CD14-positive monocyte (primary cell): ENCODE data around the gene ANKRD52. TPM values are rescaled to one million over a fixed set of nuclear protein-coding genes. Genes with fewer than 3 reads are reported as not detected.
"Not testable (repeated sequence)": the region's sequence is repeated elsewhere in the genome, so short reads cannot be mapped to it uniquely, and the experiment has no call there.

Source experiments
- DNase-seq, 3 donors: peaks; one replicate each; pipeline ENCODE4 v3.0.0-alpha.2; 2011 to 2022
- H2AFZ ChIP-seq: 2 replicates; pipeline ENCODE4 v1.6.0; 2012; ENCODE audit warnings: mild to moderate bottlenecking, low read depth, low read length, inconsistent platforms; ENCODE audit not compliant: insufficient read depth, poor library complexity, severe bottlenecking
- H3K27ac ChIP-seq, 2 donors: 1 replicate in 1 of 2; 2 replicates in 1 of 2; pipeline ENCODE4 v1.5.1; 2012 to 2013; ENCODE audit warnings: low read length in 2 of 2, control low read depth in 1 of 2, inconsistent platforms in 1 of 2, low read depth in 1 of 2, mild to moderate bottlenecking in 1 of 2
- H3K27me3 ChIP-seq, 2 donors: one replicate each; pipeline versions ENCODE4 v1.6.0 to v1.6.1; 2011 to 2013; ENCODE audit warnings: low read length in 2 of 2; ENCODE audit not compliant: control insufficient read depth in 2 of 2, insufficient read depth in 2 of 2
- H3K36me3 ChIP-seq, 2 donors: replicated peaks in 1 of 2; 1 replicate in 1 of 2; 2 replicates in 1 of 2; pipeline versions ENCODE4 v1.5.1 to v1.6.1; 2012 to 2013; ENCODE audit warnings: low read length in 2 of 2, control low read depth in 1 of 2, inconsistent platforms in 1 of 2, mild to moderate bottlenecking in 1 of 2; ENCODE audit not compliant: insufficient read depth in 2 of 2, control insufficient read depth in 1 of 2
- H3K4me1 ChIP-seq, 2 donors: 1 replicate in 1 of 2; 2 replicates in 1 of 2; pipeline versions ENCODE4 v1.5.1 to v1.6.1; 2012 to 2013; ENCODE audit warnings: low read length in 2 of 2, control low read depth in 1 of 2, inconsistent platforms in 1 of 2, mild to moderate bottlenecking in 1 of 2, moderate library complexity in 1 of 2; ENCODE audit not compliant: insufficient read depth in 2 of 2, control insufficient read depth in 1 of 2
- H3K4me2 ChIP-seq: replicated peaks from 2 replicates; pipeline ENCODE3; 2012; ENCODE audit warnings: low read length, moderate library complexity, mild to moderate bottlenecking; ENCODE audit not compliant: poor library complexity, severe bottlenecking; ENCODE audit errors: extremely low read depth
- H3K4me3 ChIP-seq, 3 experiments: fragments of 200-600 bp in 1 of 3; sonication (generic) in 1 of 3; replicated peaks in 1 of 3; 1 replicate in 2 of 3; 2 replicates in 1 of 3; pipeline ENCODE4 v1.5.1; 2011 to 2013; ENCODE audit warnings: low read length in 3 of 3, mild to moderate bottlenecking in 3 of 3, control low read depth in 2 of 3, low read depth in 2 of 3, inconsistent platforms in 1 of 3, moderate library complexity in 1 of 3
- H3K79me2 ChIP-seq: 2 replicates; pipeline ENCODE4 v1.6.0; 2012; ENCODE audit warnings: mild to moderate bottlenecking, control low read depth, inconsistent platforms, low read length, moderate library complexity; ENCODE audit not compliant: insufficient read depth
- H3K9ac ChIP-seq: 2 replicates; pipeline ENCODE4 v1.6.0; 2017; ENCODE audit warnings: low read length, mild to moderate bottlenecking; ENCODE audit not compliant: insufficient read depth, poor library complexity, severe bottlenecking
- H3K9me3 ChIP-seq, 2 donors: replicated peaks in 1 of 2; 1 replicate in 1 of 2; 2 replicates in 1 of 2; pipeline versions ENCODE4 v1.5.1 to v1.6.1; 2012 to 2013; ENCODE audit warnings: low read length in 2 of 2, control low read depth in 1 of 2; ENCODE audit not compliant: control insufficient read depth in 1 of 2, insufficient read depth in 1 of 2
- H4K20me1 ChIP-seq: 2 replicates; pipeline ENCODE4 v1.6.0; 2012; ENCODE audit warnings: mild to moderate bottlenecking, low read length, control low read depth, moderate library complexity; ENCODE audit not compliant: insufficient read depth
- H3K27ac Mint-ChIP-seq, 7 donors: one replicate each; pipeline ENCODE4 v1.8.0; 2020; ENCODE audit warnings: mild to moderate bottlenecking in 7 of 7, mixed read lengths in 7 of 7, moderate library complexity in 6 of 7, inconsistent platforms in 2 of 7
- H3K27me3 Mint-ChIP-seq, 3 donors: one replicate each; pipeline ENCODE4 v1.8.0; 2021 to 2022; ENCODE audit warnings: low read depth in 3 of 3, mild to moderate bottlenecking in 3 of 3, mixed read lengths in 3 of 3, moderate library complexity in 3 of 3, inconsistent platforms in 1 of 3
- H3K36me3 Mint-ChIP-seq, 2 donors: one replicate each; pipeline ENCODE4 v1.8.0; 2020; ENCODE audit warnings: mixed read lengths in 2 of 2, inconsistent platforms in 1 of 2, mild to moderate bottlenecking in 1 of 2
- H3K4me1 Mint-ChIP-seq: one replicate; pipeline ENCODE4 v1.8.0; 2020; ENCODE audit warnings: mild to moderate bottlenecking, mixed read lengths
- H3K4me3 Mint-ChIP-seq, 2 donors: one replicate each; pipeline ENCODE4 v1.8.0; 2020; ENCODE audit warnings: mild to moderate bottlenecking in 2 of 2, mixed read lengths in 2 of 2, moderate library complexity in 1 of 2
- H3K9me3 Mint-ChIP-seq, 7 donors: one replicate each; pipeline ENCODE4 v1.8.0; 2020 to 2022; ENCODE audit warnings: mixed read lengths in 7 of 7, mild to moderate bottlenecking in 6 of 7, moderate library complexity in 6 of 7, inconsistent platforms in 2 of 7
- WGBS: methylation state at CpG from one replicate; pipeline ENCODE4 v1.1.5; 2013; ENCODE audit warnings: missing lambda C conversion rate; ENCODE audit not compliant: insufficient coverage; 5-methylcytosine and 5-hydroxymethylcytosine counted together
- intact Hi-C, 2 donors: fragments of 100-400 bp; cut with micrococcal nuclease; formaldehyde crosslinking; loops; one replicate each; pipeline versions ENCODE4 v1.15.0 to v1.15.1; 2023
- polyA plus RNA-seq, 3 donors: library from polyadenylated mRNA; depleted of rRNA in 1 of 3; unstranded in 2 of 3; stranded (reverse) in 1 of 3; fragments of 300-500 nt in 2 of 3; fragments of >200 nt in 1 of 3; fragmentation: Illumina TruSeq in 2 of 3; gene quantifications; 1 replicate in 2 of 3; 2 replicates in 1 of 3; pipeline ENCODE4 v1.2.3, GENCODE V29; 2012 to 2021
- TF ChIP-seq, protein P1 (sequence below): fragments of 200-600 bp; IDR thresholded peaks from one replicate; pipeline ENCODE4 v1.8.0; 2022; ENCODE audit warnings: antibody characterized with exemption, mild to moderate bottlenecking

Gene ANKRD52
- polyA plus RNA-seq, 3 donors = 1.5 to 12.4 (median 2.4) TPM

DNA sequence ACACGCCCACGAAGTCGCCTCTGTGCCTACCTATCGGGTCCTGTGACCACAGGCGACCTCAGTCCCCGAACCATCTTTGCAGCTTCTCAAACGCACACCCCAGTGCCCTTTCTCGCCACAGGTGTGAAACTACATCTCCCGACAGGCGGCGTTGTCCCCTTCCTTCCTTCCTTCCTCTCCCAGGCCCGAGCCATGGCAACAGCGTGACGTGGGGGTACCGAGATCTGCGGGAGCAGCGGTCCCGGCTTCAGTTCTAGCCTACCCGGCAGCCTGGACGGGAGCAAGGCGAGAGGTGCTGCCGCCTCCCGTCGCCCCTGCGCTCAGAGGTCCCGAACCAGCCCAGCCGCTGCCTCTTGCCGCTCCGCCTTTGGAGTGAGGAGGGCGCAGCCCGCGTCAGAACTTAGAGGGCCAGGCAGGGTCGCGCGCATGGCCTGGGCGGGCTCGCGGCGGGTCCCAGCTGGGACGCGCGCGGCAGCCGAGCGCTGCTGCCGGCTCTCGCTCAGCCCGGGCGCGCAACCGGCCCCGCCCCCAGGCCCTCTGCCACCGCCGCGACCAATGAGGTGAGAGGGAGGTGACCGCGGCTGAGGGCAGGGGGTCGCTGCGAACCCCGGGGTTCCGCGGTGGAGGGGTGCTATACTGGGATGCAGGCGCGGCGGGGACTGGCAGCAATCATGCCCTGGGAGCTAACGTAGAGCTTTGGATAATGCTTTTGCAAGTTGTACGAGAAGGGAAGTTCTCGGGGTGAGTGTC, 8.7 kb upstream of the ANKRD52 start, which contains the start of gene COQ10A:
COQ10A (plus strand) TSS at position 250 of the 750 bp plus-strand sequence; CDS start at position 427, 177 bp downstream.
- no peaks in the 10 kb centered on the region for H3K9me3 Mint-ChIP-seq
- Histone ChIP-seq H3K4me2 (peak within 1 kb of the TSS; percentile 93), H3K9ac (peak within 1 kb of the TSS; percentile 67), H3K27me3 (no peaks in the 10 kb centered on the region), H3K79me2 (no peaks in the 10 kb centered on the region), H3K27ac (peak within 1 kb of the TSS; percentile 79 to 82), H3K36me3 (peaks cover 16 to 20% of the 10 kb centered on the region in 2 donors), H3K9me3 (no peaks in the 10 kb centered on the region), H3K4me1 (peaks cover 15 to 21% of the 10 kb centered on the region in 2 donors), H2AFZ (peak within 1 kb of the TSS; percentile 94), H4K20me1 (no peaks in the 10 kb centered on the region), H3K4me3 (peak within 1 kb of the TSS; percentile 66 to 92 (median 85))
- peaks cover 0 to 2% (median 1%) of the 10 kb centered on the region in 3 donors for H3K27me3 Mint-ChIP-seq
- H3K4me1 Mint-ChIP-seq = peaks cover 20% of the 10 kb centered on the region
- under 1% methylated on average over 64 of the region's 68 CpGs for WGBS
- intact Hi-C loops = no loop called here
- peaks cover 15 to 20% of the 10 kb centered on the region in 2 donors for H3K36me3 Mint-ChIP-seq
- H3K4me3 Mint-ChIP-seq = peak within 1 kb of the TSS; percentile 87 to 95
- TF ChIP-seq, protein P1, sequence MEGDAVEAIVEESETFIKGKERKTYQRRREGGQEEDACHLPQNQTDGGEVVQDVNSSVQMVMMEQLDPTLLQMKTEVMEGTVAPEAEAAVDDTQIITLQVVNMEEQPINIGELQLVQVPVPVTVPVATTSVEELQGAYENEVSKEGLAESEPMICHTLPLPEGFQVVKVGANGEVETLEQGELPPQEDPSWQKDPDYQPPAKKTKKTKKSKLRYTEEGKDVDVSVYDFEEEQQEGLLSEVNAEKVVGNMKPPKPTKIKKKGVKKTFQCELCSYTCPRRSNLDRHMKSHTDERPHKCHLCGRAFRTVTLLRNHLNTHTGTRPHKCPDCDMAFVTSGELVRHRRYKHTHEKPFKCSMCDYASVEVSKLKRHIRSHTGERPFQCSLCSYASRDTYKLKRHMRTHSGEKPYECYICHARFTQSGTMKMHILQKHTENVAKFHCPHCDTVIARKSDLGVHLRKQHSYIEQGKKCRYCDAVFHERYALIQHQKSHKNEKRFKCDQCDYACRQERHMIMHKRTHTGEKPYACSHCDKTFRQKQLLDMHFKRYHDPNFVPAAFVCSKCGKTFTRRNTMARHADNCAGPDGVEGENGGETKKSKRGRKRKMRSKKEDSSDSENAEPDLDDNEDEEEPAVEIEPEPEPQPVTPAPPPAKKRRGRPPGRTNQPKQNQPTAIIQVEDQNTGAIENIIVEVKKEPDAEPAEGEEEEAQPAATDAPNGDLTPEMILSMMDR = peak; percentile 81
- DNase-seq = peak; percentile 67 to 82 (median 78)
- H3K27ac Mint-ChIP-seq = peak within 1 kb of the TSS; percentile 80 to 94 (median 84)

DNA sequence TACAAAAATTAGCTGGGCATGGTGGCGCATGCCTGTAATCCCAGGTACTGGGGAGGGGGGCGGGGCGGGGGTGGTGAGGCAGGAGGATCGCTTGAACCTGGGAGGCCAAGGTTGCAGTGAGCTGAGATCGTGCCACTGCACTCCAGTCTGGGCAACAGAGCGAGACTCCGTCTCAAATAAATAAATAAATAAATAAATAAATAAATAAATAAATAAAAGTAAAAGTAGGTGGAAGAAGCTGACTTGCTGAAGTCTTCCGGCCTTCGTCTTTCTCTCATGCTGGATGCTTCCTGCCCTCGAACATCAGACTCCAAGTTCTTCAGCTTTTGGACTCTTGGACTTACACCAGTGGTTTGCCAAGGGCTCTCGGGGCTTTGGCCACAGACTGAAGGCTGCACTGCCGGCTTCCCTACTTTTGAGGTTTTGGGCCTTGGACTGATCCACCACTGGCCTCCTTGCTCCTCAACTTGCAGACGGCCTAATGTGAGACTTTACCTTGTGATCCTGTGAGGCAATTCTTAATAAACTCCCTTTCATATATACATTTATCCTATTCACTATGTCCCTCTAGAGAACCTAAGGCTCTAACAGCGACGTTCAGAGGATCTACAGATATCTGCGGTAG, 8.0 kb upstream of the ANKRD52 start:
- peak overlapping the region; percentile 87 to 94 for H3K4me3 Mint-ChIP-seq
- DNase-seq, H3K9me3 ChIP-seq, H3K9me3 Mint-ChIP-seq, H4K20me1 ChIP-seq, H3K27me3 Mint-ChIP-seq, H3K27me3 ChIP-seq, H3K79me2 ChIP-seq, intact Hi-C loops: not testable (repeated sequence)
- peak overlapping the region; percentile 94 for H2AFZ ChIP-seq
- H3K4me3 ChIP-seq = peak overlapping the region; percentile 66 to 92 (median 85)
- peaks cover 10 to 16% of the 10 kb centered on the region in 2 donors for H3K36me3 Mint-ChIP-seq
- H3K36me3 ChIP-seq = peaks cover 10 to 14% of the 10 kb centered on the region in 2 donors
- WGBS = 16% methylated on average over 8 of the region's 16 CpGs
- peak overlapping the region; percentile 79 to 82 for H3K27ac ChIP-seq
- H3K9ac ChIP-seq = peak overlapping the region; percentile 67
- peaks cover 20% of the 10 kb centered on the region for H3K4me1 Mint-ChIP-seq
- H3K4me1 ChIP-seq = peaks cover 15 to 21% of the 10 kb centered on the region in 2 donors
- H3K4me2 ChIP-seq = peak overlapping the region; percentile 93
- H3K27ac Mint-ChIP-seq = peak overlapping the region; percentile 76 to 94 (median 84)

DNA sequence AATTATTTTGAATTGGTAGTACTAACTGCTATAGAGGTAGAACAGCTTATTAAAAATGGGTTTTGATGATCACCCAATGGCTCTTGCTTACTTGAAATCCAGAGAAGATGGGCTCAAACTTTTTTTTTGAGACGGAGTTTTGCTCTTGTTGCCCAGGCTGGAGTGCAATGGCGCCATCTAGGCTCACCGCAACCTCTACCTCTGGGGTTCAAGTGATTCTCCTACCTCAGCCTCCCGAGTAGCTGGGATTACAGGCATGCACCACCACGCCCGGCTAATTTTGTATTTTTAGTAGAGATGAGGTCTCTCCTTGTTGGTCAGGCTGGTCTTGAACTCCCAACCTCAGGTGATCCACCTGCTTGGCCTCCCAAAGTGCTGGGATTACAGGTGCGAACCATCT, 4.8 kb upstream of the ANKRD52 start:
- H3K27me3 ChIP-seq, H3K4me3 ChIP-seq, H3K9ac ChIP-seq, H3K36me3 ChIP-seq, H3K79me2 ChIP-seq, DNase-seq, H3K27ac ChIP-seq, H3K36me3 Mint-ChIP-seq, H2AFZ ChIP-seq, H3K27me3 Mint-ChIP-seq, H3K9me3 Mint-ChIP-seq, intact Hi-C loops, H3K9me3 ChIP-seq, H3K4me3 Mint-ChIP-seq, H4K20me1 ChIP-seq, H3K4me2 ChIP-seq: not testable (repeated sequence)
- peaks cover 24 to 30% of the 10 kb centered on the region in 2 donors for H3K4me1 ChIP-seq
- Mint-ChIP-seq H3K4me1 (peaks cover 26% of the 10 kb centered on the region), H3K27ac (peak overlapping the region in 1 of 7 donors; percentile 77)
- WGBS = 90% methylated on average over 2 of the region's 7 CpGs
